ENCODE data around the gene SNX24. TPM values are rescaled to one million over a fixed set of nuclear protein-coding genes. Genes with fewer than 3 reads are reported as not detected.
"Not testable (repeated sequence)": the region's sequence is repeated elsewhere in the genome, so short reads cannot be mapped to it uniquely, and the experiment has no call there.

SNX24 gene
- polyA plus RNA-seq, 1 donor = 30.0 TPM

- DNase-seq = no peak
These were observed 24.9 kb downstream of the SNX24 start for GRCh38 chr5:122870219-122870856.

DNA sequence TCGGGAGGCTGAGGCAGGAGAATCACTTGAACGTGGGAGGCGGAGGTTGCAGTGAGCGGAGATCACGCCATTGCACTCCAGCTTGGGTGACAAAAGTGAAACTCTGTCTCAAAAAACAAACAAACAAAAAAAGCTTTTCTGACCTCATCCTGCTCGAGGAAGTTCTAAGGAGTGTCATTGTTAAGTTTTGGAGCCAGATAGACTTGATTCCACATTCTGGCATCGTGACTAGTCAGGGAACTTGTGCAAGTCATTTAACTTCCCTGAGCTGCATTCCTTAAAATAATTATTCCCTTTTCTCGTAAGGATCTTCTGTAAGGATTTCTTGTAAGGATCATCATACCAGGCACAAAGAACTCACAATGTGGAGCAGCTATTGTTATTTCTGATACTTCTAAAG is 26.2 kb downstream of the SNX24 start:
- DNase-seq = no peak

DNA sequence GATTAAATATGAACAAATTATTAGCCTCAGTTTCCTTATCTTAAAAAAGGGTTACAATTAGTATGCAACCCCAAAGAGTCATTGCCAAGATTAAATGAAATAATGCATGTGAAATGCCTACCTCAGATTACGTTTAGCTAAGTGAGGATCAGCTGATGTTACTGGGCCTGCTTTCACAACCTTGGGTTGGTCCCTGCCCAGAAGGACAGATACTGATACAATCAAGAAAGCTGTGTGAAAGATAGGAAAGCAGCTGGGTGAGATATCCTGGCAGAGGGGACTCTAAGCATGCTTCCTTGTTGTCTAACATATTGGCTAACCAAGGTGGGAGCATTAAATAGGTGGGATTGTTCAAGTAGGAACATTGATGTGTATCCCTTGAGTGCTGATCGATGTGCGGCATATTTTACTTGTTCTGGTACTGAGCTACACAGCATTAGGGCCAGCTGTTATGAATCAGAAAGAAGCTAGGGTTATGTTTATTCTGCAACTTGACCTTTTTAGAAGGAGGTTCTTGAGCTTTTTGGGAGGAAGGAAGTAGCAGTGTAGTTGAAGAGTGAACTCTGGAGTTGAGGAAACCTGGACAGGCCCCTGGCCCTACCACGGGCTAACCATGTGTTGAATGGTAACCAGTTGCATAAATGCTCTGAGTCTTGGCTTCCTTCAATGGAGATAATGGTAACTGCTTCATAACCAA is 28.9 kb downstream of the SNX24 start:
- peak; percentile 8 for DNase-seq

GRCh38 chr5:122877518-122877917 is 32.1 kb downstream of the SNX24 start:
- DNase-seq = no peak

DNA sequence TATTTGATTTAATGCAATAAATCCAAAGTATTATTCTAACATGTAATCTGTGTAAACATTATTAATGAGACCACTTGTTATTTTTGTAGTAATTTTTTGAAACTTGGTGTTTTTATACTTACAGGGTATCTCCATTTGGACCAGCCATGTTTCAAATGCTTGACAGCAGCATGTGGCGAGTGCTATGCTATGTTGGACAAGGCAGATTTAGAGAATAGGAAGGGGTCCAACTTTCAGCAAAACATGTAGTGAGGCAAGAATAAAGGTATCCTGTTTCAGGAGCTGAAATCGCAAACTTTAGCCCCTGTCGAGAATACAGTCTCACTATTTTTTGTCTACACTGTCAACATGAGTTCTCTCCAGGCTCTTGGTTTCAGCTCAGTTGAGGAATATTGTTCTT is 33.7 kb downstream of the SNX24 start:
- DNase-seq = no peak

DNA sequence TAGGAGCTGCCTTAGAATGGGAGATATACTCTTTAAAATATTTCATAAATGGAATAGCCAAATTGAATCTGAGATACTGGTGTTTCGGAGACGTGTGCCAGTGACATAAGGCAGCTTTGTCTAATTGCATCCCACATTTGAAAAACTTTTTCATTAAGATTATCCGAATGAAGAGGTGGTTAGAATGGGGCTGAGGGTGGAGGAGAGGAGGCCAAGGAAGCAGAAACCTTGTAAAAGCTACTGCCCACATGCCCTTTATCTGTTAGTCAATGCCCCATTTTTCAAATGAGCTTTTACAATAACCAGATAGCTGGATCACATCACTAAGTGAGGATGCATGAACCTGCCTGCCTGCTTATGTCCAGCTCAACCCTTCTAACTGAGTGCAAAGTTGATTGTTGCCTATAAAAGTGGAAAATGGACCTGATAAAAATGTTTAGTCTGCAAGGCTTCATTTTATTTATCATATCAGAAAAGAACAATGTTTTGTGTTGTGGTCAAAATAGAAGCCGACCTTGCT is 34.8 kb downstream of the SNX24 start:
- no peak for DNase-seq

- DNase-seq = no peak
These were observed 35.3 kb downstream of the SNX24 start for GRCh38 chr5:122880749-122881148.

DNA sequence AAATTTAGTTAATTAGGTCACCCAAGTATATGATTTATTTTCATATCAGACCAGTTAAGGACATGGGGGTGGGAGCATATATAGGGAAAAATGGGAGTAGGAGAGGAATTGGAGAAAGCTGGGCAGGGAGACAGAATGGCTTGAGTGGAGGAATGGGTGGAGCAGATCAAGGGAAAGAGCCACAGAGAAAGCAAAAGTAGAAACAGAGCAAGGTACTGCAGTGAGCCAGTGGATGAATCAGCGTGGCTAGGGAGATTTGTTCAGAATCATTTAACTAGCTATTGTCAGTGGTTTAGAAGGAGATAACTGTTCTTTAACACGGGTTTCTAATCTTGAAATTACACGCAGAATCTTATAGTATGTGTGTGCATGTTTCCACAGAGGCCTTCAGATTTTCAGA is 37.4 kb downstream of the SNX24 start:
- DNase-seq = no peak

DNA sequence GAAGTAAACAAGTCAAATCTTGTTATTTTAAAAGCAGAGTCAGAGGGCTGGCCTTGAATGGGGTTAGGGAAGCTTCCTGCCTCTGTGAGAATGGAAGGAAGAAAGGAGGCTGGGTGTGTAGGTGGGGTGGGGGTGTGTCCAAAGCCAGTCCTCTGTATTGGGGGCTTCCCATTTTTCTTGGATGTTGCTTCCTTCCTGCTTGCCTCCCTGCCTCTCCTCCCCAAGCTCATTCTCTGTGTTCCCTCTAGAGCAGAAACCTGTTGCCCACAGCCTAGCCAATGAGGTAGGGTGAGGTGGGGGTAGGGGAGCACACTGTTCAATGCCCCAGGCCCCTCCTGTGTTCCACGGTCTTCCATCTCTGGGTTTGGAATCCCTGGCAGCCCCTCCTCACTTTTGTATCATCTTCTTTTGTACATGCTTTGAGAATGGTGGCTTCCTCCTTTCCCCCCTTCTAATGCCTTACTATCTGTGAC is 39.7 kb downstream of the SNX24 start:
- no peak for DNase-seq

DNA sequence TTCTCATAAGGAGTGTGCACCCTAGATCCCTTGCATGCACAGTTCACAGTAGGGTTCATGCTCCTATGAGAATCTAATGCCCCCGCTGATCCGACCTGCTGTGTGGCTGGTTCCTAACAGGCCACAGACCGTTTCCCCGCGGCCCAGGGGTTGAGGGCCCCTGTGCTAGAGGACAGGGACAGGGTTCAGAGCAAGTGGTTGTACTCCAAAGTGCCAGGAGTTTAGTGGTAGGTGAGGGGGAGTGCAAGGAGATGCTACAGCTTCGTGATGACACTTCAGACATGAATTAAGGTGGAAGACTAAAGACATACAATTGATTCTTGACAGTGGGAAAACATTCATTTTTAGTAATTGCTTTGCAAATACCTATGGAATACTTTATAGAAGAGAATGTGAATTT is 40.5 kb downstream of the SNX24 start:
- no peak for DNase-seq

DNA sequence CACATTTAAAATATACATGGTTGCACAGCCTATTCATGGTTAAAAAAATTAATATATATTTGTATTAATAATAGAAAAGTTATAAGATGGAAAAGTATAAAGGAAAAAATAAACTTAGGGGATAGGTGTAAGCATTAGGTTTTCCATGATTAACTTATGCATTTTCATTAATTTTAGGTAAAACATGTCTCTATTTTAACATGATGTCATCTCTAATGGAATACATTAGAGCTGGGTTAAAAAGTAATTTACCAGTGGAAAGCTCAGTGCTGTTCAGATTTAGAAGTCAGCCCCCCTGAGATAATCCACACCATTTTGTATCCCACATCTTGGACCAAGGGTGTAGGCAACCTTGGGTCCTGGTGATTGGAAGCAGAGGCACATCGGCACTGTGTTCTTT is 49.7 kb downstream of the SNX24 start:
- DNase-seq = no peak

GRCh38 chr5:122896598-122897282 is 51.3 kb downstream of the SNX24 start:
- DNase-seq = peak; percentile 7

DNA sequence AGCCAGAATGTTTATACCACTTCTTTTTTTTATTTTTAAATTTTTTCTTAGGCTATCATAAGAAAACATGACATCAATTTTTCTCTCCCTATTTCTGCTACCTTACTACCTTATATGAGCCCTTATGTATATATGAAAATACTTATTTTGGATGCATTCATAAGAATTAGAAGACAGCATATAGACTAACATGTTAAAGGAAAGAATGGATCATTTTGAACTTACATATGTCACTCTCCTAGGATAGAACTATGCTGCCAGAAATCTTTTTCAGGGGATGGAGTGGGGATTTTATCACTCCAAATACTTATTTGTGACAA is 51.8 kb downstream of the SNX24 start:
- no peak for DNase-seq

- no peak for DNase-seq
These were observed 55.9 kb downstream of the SNX24 start for GRCh38 chr5:122901346-122901745.

GRCh38 chr5:122902263-122902662 is 56.9 kb downstream of the SNX24 start:
- DNase-seq = no peak

DNA sequence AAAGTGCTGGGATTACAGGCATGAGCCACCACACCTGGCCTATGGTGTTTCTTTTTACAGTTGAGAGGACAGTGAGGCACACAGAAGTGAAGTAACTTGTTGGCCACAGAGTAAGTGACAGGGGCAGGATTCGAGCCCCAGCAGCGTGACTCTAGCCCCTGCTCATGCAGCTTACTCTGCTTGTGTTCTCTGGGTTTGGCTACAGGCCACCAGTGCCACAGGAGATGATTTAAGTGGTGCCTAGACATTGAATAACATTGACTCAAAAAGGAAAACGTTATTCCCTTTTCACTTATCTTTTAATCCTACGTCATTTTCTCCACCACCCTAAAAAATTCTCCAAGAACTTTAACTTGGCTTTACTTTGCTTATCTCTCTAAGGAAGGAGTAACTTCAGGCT is 61.4 kb downstream of the SNX24 start:
- DNase-seq = no peak

GRCh38 chr5:122907276-122907675 is 61.9 kb downstream of the SNX24 start:
- DNase-seq = no peak

GRCh38 chr5:122908108-122908507 is 62.7 kb downstream of the SNX24 start:
- DNase-seq = no peak

DNA sequence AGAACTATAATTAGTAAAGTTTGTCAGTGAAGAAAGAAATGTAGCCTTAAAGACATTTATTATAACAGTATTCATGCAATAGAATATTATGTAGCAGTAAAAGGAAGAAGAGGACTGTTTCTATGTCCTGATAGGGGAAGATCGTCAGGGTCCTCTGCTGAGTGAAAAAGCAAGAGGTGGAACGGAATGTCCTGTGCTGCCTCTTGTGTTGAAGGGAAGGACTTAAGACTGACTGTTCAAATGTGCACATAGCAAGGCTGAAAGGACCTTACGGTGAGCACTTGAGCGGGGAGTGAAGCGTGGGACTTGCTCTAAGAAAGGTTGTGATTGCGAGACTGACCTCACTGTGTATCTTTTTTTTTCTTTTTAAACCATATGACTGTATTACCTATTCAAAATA is 63.2 kb downstream of the SNX24 start:
- no peak for DNase-seq

- no peak for DNase-seq
These were observed 64.2 kb downstream of the SNX24 start for GRCh38 chr5:122909470-122910100.

DNA sequence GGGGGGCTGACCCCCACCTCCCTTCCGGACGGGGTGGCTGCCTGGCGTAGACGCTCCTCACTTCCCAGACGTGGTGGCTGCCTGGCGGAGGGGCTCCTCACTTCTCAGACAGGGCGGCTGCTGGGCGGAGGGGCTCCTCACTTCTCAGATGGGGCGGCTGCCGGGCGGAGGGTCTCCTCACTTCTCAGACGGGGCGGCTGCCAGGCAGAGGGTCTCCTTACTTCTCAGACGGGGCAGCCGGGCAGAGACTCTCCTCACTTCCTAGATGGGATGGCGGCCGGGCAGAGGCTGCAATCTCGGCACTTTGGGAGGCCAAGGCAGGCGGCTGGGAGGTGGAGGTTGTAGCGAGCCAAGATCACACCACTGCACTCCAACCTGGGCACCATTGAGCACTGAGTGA is 68.0 kb downstream of the SNX24 start:
- DNase-seq = not testable (repeated sequence)

DNA sequence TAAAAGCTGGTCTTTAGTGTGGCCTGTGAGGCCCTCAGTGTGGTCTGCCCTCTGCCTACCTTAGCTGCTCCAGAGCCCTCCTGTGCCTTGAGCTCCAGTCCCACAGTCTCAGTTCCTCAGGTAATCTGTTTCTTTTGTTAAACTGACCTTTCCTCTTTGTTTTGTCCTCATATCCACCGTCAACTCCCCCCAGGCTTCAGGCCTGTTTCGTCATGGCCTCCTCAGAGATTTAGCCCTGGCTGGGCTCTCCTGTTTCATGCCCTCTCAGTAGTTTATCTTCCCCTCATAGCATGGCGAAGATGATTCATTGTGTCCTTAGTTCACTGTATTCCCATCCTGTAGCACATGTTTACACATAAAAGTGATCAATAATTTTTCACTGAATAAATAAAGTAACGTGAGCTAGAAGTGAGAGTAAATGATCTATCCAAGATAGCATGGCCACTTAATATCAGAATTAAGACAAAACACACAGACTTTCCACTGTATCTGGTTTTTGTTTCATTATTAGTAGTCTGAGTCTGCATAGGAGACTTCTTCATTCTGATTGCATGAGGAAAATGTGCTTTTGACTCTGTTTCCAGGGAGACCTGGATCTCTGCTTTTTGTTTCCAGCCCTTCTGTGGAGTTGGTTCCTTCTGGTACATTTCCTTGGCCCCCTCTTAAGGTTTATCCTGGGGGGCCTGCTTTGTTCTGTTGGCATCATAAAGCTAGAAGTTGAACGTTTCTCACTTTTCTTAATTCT is 70.5 kb downstream of the SNX24 start:
- no peak for DNase-seq

Measured in left kidney (tissue), 2 donors.